Measurements from ENCODE around the gene AUTS2. TPM values are rescaled to one million over a fixed set of nuclear protein-coding genes. Genes with fewer than 3 reads are reported as not detected.

Gene AUTS2
- total RNA-seq, 6 experiments from 2014 or later: 10.4 to 32.0 (median 19.3) TPM

DNA sequence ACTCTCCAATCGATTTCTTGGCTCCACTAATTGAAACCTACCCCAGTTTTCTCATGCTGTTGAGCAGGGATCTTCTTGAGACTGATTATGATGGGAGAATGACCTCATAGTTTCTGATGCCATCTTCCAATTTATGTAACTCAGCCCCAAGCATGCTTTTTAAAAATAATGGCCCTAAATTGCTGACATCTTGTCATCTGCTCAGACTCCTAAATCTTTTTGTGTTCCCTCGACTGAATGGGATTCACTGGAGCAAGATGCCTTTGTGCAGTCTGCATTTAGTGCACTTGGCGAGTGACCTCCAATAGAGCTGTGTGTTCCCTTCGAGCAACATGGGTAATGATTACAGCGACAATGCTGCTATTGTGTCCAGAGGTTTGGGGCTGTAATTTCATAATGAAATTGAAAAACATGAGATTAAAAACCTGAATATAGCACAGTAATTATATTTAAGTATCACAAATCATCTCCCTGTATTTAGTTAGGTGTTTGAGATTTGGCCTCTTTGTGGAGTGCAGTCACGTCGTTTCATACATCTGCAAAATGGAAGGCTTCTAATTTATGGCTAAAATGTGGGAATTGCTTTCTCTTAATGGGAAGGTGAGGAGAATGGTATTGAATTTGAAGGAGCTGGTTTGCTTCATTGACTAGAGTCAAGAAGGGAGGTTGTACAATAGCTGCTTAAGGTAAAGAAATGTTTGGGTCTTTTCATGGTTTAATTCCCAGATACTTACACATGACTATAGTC lies 192.9 kb downstream of the AUTS2 start:
- no peak for ATAC-seq
- Histone ChIP-seq H3K36me3 (no peaks in the 10 kb centered on the region), H3K27ac (no peak overlapping the region), H3K27me3 (no peaks in the 10 kb centered on the region), H3K9me3 (no peaks in the 10 kb centered on the region), H3K4me3 (no peak overlapping the region), H3K4me1 (no peaks in the 10 kb centered on the region)
- WGBS (ENCODE audit: insufficient coverage, low coverage, low lambda C conversion rate, missing lambda C conversion rate): 77% methylated on average over 7 of the region's 7 CpGs
- no peak for DNase-seq
- TF ChIP-seq, protein P1, sequence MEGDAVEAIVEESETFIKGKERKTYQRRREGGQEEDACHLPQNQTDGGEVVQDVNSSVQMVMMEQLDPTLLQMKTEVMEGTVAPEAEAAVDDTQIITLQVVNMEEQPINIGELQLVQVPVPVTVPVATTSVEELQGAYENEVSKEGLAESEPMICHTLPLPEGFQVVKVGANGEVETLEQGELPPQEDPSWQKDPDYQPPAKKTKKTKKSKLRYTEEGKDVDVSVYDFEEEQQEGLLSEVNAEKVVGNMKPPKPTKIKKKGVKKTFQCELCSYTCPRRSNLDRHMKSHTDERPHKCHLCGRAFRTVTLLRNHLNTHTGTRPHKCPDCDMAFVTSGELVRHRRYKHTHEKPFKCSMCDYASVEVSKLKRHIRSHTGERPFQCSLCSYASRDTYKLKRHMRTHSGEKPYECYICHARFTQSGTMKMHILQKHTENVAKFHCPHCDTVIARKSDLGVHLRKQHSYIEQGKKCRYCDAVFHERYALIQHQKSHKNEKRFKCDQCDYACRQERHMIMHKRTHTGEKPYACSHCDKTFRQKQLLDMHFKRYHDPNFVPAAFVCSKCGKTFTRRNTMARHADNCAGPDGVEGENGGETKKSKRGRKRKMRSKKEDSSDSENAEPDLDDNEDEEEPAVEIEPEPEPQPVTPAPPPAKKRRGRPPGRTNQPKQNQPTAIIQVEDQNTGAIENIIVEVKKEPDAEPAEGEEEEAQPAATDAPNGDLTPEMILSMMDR (IDR thresholded peaks at IDR 0.05): no peak
- no peak for TF ChIP-seq POLR2A (IDR thresholded peaks at IDR 0.05)
- intact Hi-C loops (cut with DNase I): no loop called here

- intact Hi-C loops (cut with DNase I): no loop called here
- ATAC-seq (no peak), DNase-seq (no peak)
- Histone ChIP-seq H3K4me1 (no peaks in the 10 kb centered on the region), H3K27ac (no peak overlapping the region), H3K27me3 (no peaks in the 10 kb centered on the region), H3K4me3 (no peak overlapping the region), H3K36me3 (no peaks in the 10 kb centered on the region), H3K9me3 (no peaks in the 10 kb centered on the region)
- TF ChIP-seq, protein P1 (IDR thresholded peaks at IDR 0.05): no peak
- TF ChIP-seq POLR2A (IDR thresholded peaks at IDR 0.05): no peak
- 91% methylated on average over 1 of the region's 1 CpG for WGBS (ENCODE audit: insufficient coverage, low coverage, low lambda C conversion rate, missing lambda C conversion rate)
Measured at GRCh38 chr7:69791739-69792138, 193.5 kb downstream of the AUTS2 start.

DNA sequence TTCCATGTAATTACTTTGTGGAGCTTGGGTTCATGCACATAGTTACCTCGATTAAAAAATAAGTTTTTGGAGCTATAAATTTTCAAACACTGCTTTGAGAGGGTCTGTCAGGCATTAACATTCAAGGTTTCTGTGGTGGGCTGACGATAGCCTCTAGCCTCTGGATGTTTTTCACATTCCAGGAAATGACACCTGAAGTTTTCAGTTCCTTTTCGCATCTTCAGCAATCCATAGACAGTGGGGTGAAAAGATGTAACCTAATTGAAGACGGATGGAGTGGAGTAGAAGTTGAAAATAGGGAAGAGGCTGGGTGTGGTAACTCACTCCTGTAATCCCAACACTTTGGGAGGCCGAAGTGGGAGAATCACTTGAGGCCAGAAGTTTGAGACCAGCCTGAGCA lies 197.7 kb downstream of the AUTS2 start:
- intact Hi-C loops (cut with DNase I): no loop called here
- no peak overlapping the region for H3K27ac ChIP-seq
- WGBS (ENCODE audit: insufficient coverage, low coverage, low lambda C conversion rate, missing lambda C conversion rate): 82% methylated on average over 5 of the region's 5 CpGs
- no peak for DNase-seq
- ATAC-seq: no peak
- no peaks in the 10 kb centered on the region for H3K9me3 ChIP-seq
- no peaks in the 10 kb centered on the region for H3K36me3 ChIP-seq
- no peak overlapping the region for H3K4me3 ChIP-seq
- H3K27me3 ChIP-seq: no peaks in the 10 kb centered on the region
- H3K4me1 ChIP-seq: peaks cover 0 to 7% (median 0%) of the 10 kb centered on the region in 4 donors
- TF ChIP-seq POLR2A (IDR thresholded peaks at IDR 0.05): no peak
- TF ChIP-seq, protein P1 (IDR thresholded peaks at IDR 0.05): no peak

- Histone ChIP-seq H3K27me3 (no peaks in the 10 kb centered on the region), H3K4me3 (no peak overlapping the region), H3K4me1 (peaks cover 0 to 8% (median 0%) of the 10 kb centered on the region in 4 donors), H3K27ac (no peak overlapping the region), H3K9me3 (no peaks in the 10 kb centered on the region), H3K36me3 (no peaks in the 10 kb centered on the region)
- intact Hi-C loops (cut with DNase I): no loop called here
- WGBS (ENCODE audit: insufficient coverage, low coverage, low lambda C conversion rate, missing lambda C conversion rate): 70% methylated on average over 2 of the region's 2 CpGs
- ATAC-seq: no peak
- DNase-seq: no peak
- TF ChIP-seq, protein P1 (IDR thresholded peaks at IDR 0.05): no peak
- TF ChIP-seq POLR2A (IDR thresholded peaks at IDR 0.05): no peak
Measured at GRCh38 chr7:69796416-69796815, 198.1 kb downstream of the AUTS2 start.
